ENCODE measurements around the gene KRT33B.

KRT33B gene

GRCh38 chr17:41322903-41323895 is 46.4 kb downstream of the KRT33B start:
- DNase-seq = no peak

- no peak for DNase-seq
Observed at GRCh38 chr17:41322094-41322902, 47.3 kb downstream of the KRT33B start.

GRCh38 chr17:41318231-41318630 is 51.4 kb downstream of the KRT33B start:
- no peak for DNase-seq

- no peak for DNase-seq
Observed at GRCh38 chr17:41315814-41316445, 53.7 kb downstream of the KRT33B start.

DNA sequence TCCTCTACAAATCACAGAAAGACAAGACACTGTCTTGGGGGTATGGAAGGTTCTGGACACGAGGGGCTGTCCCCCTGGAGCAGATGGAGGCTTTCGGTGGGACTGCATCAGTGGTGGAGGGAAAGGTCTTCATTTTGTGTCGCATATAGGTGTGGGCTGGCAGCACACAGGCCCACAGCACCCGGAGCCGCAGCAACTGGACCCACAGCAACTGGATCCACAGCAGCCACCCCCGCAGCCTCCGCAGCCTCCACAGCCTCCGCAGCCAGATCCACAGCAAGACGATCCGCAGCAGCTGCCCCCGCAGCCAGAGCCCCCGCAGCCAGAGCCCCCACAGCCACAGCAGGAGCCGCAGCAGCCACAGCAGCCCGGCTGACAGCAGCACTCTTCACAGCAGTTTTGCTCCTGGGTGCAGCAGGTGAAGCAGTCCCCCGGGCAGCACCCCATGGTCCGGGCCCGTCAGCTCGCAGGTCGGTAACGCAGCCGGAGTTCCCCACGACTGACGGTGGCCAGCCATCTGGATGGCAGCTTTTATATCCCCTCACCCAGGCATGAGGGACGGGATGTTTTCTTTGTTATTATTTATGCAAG is 54.3 kb downstream of the KRT33B start, which contains the start of gene KRTAP17-1:
Gene KRTAP17-1 (minus strand): TSS at position 507 of the 591 bp plus-strand sequence. CDS start 60 bp downstream, at position 447.
- no peak for DNase-seq
